RWPE2 (cell line): ENCODE data around the gene RSU1.

Source experiments
- ATAC-seq: fragments of 200-7000 bp; cut with Tn5 transposase; 3 replicates; pipeline ENCODE4 v1.9.1; 2021; ENCODE audit warnings: low read depth
- DNase-seq: peaks from one replicate; pipeline ENCODE4 v3.0.0-alpha.2; 2020; ENCODE audit warnings: low spot score
- H3K27ac ChIP-seq: fragments of 450-650 bp; 2 replicates; pipeline ENCODE4 v1.5.1; 2017; ENCODE audit warnings: mild to moderate bottlenecking; ENCODE audit not compliant: poor library complexity, severe bottlenecking
- H3K27me3 ChIP-seq: fragments of 250-450 bp; sonication (Bioruptor Pico); 2 replicates; pipeline ENCODE4 v1.5.1; 2021; ENCODE audit warnings: mild to moderate bottlenecking, moderate library complexity; ENCODE audit not compliant: insufficient read depth, poor library complexity, severe bottlenecking
- H3K36me3 ChIP-seq: fragments of 250-450 bp; sonication (Bioruptor Pico); 2 replicates; pipeline ENCODE4 v1.5.1; 2020; ENCODE audit warnings: low read depth, mild to moderate bottlenecking, moderate library complexity
- H3K4me1 ChIP-seq: fragments of 250-450 bp; sonication (Bioruptor Pico); 2 replicates; pipeline ENCODE4 v1.5.1; 2021; ENCODE audit warnings: mild to moderate bottlenecking, moderate library complexity; ENCODE audit not compliant: insufficient read depth, poor library complexity, severe bottlenecking
- H3K4me3 ChIP-seq: fragments of 250-450 bp; sonication (Bioruptor Pico); 2 replicates; pipeline ENCODE4 v1.5.1; 2021; ENCODE audit warnings: mild to moderate bottlenecking, moderate library complexity; ENCODE audit not compliant: severe bottlenecking
- H3K9me3 ChIP-seq: fragments of 250-450 bp; sonication (Bioruptor Pico); 2 replicates; pipeline ENCODE4 v1.5.1; 2021; ENCODE audit warnings: mild to moderate bottlenecking, moderate library complexity; ENCODE audit not compliant: severe bottlenecking
- TF ChIP-seq, protein P1 (sequence below): fragments of 450-650 bp; IDR thresholded peaks from one replicate; pipeline ENCODE4 v1.5.1; 2017; ENCODE audit warnings: mild to moderate bottlenecking, moderate library complexity; ENCODE audit not compliant: poor library complexity, severe bottlenecking

Gene RSU1

GRCh38 chr10:16559236-16559773 lies 257.9 kb downstream of the RSU1 start:
- ATAC-seq, result no peak

GRCh38 chr10:16547973-16548372 lies 269.3 kb downstream of the RSU1 start:
- DNase-seq (no peak), ATAC-seq (no peak)
- Histone ChIP-seq H3K9me3 (no peaks in the 10 kb centered on the region), H3K27ac (no peak overlapping the region), H3K4me1 (no peaks in the 10 kb centered on the region), H3K4me3 (no peak overlapping the region), H3K36me3 (no peaks in the 10 kb centered on the region), H3K27me3 (no peaks in the 10 kb centered on the region)
- TF ChIP-seq, protein P1, sequence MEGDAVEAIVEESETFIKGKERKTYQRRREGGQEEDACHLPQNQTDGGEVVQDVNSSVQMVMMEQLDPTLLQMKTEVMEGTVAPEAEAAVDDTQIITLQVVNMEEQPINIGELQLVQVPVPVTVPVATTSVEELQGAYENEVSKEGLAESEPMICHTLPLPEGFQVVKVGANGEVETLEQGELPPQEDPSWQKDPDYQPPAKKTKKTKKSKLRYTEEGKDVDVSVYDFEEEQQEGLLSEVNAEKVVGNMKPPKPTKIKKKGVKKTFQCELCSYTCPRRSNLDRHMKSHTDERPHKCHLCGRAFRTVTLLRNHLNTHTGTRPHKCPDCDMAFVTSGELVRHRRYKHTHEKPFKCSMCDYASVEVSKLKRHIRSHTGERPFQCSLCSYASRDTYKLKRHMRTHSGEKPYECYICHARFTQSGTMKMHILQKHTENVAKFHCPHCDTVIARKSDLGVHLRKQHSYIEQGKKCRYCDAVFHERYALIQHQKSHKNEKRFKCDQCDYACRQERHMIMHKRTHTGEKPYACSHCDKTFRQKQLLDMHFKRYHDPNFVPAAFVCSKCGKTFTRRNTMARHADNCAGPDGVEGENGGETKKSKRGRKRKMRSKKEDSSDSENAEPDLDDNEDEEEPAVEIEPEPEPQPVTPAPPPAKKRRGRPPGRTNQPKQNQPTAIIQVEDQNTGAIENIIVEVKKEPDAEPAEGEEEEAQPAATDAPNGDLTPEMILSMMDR, result no peak

More at GRCh38 chr10:16559236-16559773, 257.9 kb downstream of the RSU1 start:
- Histone ChIP-seq H3K4me3 (no peak overlapping the region), H3K27ac (no peak overlapping the region), H3K4me1 (no peaks in the 10 kb centered on the region), H3K9me3 (no peaks in the 10 kb centered on the region), H3K27me3 (no peaks in the 10 kb centered on the region), H3K36me3 (no peaks in the 10 kb centered on the region)
- TF ChIP-seq, protein P1, result no peak
- no peak for DNase-seq

DNA sequence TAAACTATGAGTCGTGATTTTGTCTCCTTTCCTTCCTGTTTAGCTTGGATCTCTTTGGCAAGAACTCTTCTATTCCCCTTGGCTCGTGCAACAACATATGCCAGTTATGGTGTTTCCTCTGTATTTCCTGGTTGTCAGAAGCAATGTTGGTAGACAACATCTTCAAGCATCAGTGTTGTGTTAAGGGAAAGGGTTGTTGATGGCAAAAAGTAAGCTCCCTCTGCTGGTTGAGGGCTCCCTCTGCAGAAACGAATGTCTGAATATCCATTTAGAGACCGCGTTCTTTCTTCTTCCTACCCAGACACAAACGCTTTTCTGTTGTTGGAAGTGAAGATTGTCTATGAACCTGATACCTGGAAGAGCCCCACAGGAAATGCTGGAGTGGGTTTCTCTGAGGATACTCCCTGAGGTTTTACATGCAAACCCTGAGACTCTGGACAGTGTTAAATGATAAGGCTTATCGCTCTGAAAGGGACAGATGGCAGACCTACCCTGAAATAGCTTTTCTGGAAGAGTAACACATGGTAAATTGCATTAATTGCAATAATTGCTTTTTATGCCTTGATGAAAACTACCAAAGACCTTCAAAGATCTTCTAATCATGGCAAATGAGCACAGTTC lies 272.0 kb downstream of the RSU1 start:
- Histone ChIP-seq H3K4me3 (no peak overlapping the region), H3K9me3 (no peaks in the 10 kb centered on the region), H3K4me1 (no peaks in the 10 kb centered on the region), H3K27me3 (no peaks in the 10 kb centered on the region), H3K27ac (no peak overlapping the region), H3K36me3 (no peaks in the 10 kb centered on the region)
- TF ChIP-seq, protein P1, result peak; percentile 71
- ATAC-seq (peak; percentile 41; the same call in 1 of the 3 replicates), DNase-seq (no peak)

DNA sequence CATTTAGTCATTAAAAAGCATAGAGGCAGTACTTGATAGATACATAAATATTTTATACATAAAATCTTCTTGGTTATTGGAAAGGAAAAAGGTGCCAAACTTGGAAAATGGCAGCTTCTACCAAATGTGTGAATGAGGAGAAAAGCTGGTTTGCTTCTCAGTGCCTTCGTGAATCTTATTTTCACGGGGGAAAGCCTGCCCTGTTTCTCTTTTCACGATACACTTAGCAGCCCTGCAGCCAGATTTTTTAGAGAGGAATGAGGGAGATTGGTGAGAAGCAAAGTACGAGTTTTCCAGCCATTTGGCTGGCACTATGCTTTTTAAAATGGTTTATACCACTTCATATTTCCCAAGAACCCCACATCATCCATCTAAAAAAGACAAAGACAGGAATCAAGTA lies 272.6 kb downstream of the RSU1 start:
- DNase-seq (no peak), ATAC-seq (no peak)
- H3K27me3 ChIP-seq, result no peaks in the 10 kb centered on the region
- no peak overlapping the region for H3K4me3 ChIP-seq
- H3K4me1 ChIP-seq, result no peaks in the 10 kb centered on the region
- TF ChIP-seq, protein P1, result no peak
- no peaks in the 10 kb centered on the region for H3K9me3 ChIP-seq
- H3K36me3 ChIP-seq, result no peaks in the 10 kb centered on the region
- no peak overlapping the region for H3K27ac ChIP-seq

DNA sequence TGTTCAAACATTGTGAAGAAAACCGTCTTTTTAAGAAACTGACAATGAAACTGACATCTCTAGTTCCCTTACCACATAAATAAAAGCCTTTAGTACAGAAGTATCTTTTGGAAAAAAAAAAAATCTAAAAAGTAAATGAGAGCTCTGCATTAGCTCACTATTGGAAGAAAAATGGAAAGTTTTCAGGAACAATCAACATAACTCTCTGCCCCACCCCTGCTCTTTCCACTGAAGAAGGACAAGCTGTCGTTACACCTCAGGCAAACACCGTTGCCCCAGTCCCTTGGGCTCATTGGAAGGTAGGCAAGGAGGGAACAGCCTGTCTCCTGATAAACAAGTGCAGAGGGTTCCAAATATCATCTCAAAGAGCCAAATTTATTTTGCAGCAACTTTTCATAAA lies 273.1 kb downstream of the RSU1 start:
- no peak for DNase-seq
- Histone ChIP-seq H3K27ac (no peak overlapping the region), H3K9me3 (no peaks in the 10 kb centered on the region), H3K36me3 (no peaks in the 10 kb centered on the region), H3K27me3 (no peaks in the 10 kb centered on the region), H3K4me1 (no peaks in the 10 kb centered on the region), H3K4me3 (no peak overlapping the region)
- TF ChIP-seq, protein P1, result no peak
- no peak for ATAC-seq
